Effector memory CD4-positive, alpha-beta T cell (primary cell): ENCODE data around the gene ZC3H7B.

Experiments used
- DNase-seq, 3 donors: peaks; one replicate each; pipeline ENCODE4 v3.0.0-alpha.2; 2020
- H3K27ac ChIP-seq: 2 replicates; pipeline ENCODE4 v1.7.0; 2013; ENCODE audit warnings: mild to moderate bottlenecking, low read length, moderate library complexity; ENCODE audit not compliant: insufficient read depth, poor library complexity, severe bottlenecking
- H3K27me3 ChIP-seq: replicated peaks from 2 replicates; pipeline ENCODE4 v1.7.0; 2013; ENCODE audit warnings: mild to moderate bottlenecking, low read length; ENCODE audit not compliant: insufficient read depth, control insufficient read depth, poor library complexity, severe bottlenecking
- H3K36me3 ChIP-seq: 2 replicates; pipeline ENCODE4 v1.7.0; 2013; ENCODE audit warnings: mild to moderate bottlenecking, low read length, moderate library complexity; ENCODE audit not compliant: control insufficient read depth, insufficient read depth
- H3K4me1 ChIP-seq: 2 replicates; pipeline ENCODE4 v1.7.0; 2013; ENCODE audit warnings: low read length, mild to moderate bottlenecking; ENCODE audit not compliant: control insufficient read depth, insufficient read depth, poor library complexity, severe bottlenecking
- H3K4me3 ChIP-seq: 2 replicates; pipeline ENCODE4 v1.7.0; 2013; ENCODE audit warnings: low read length, low read depth, mild to moderate bottlenecking; ENCODE audit not compliant: insufficient read depth, poor library complexity, severe bottlenecking
- H3K9me3 ChIP-seq: 2 replicates; pipeline ENCODE4 v1.7.0; 2013; ENCODE audit warnings: mild to moderate bottlenecking, low read length, moderate library complexity; ENCODE audit not compliant: control insufficient read depth

ZC3H7B gene

DNA sequence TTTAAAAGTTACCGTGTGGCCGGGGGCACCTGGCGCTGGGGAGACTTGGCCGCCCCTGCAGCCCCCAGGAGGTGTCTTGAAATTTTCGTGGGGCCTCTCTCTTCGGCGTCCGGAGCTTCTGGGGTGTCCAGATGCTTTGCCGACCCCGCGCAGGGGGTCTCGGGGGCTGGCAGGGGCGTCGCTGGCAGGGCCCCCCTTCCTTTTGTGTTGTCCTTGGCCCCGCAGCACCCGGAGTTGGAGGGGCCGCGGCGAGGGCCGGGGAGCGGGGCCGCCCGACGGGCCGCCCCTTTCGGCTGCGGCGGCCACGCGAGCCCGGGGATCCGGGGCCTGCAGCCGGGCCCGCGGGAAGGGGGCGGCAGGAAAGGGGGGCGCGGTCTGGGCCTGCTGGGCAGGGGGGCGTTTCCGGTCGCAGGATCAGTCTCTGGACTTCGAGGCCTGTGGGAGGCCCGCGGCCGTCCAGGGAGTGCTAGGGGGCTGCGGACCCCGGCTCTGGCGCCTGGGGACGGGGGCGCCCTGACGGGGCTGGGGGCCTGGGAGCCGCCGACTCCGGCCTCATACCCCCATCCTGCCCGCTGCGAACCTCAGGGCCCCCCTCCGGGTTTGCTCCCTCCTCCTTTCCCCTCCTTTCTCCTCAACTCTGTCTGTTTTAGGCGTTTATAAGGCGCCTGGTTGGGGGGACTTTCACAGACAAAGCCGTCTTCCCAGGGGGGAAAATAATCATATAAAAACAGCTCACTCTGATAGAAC, 869 bp downstream of the ZC3H7B start:
- Histone ChIP-seq H3K27ac (peak overlapping the region; percentile 88), H3K36me3 (peaks cover under 1% of the 10 kb centered on the region), H3K4me3 (peak overlapping the region; percentile 95), H3K9me3 (no peaks in the 10 kb centered on the region), H3K27me3 (no peaks in the 10 kb centered on the region), H3K4me1 (peaks cover 16% of the 10 kb centered on the region)
- DNase-seq = no peak

DNA sequence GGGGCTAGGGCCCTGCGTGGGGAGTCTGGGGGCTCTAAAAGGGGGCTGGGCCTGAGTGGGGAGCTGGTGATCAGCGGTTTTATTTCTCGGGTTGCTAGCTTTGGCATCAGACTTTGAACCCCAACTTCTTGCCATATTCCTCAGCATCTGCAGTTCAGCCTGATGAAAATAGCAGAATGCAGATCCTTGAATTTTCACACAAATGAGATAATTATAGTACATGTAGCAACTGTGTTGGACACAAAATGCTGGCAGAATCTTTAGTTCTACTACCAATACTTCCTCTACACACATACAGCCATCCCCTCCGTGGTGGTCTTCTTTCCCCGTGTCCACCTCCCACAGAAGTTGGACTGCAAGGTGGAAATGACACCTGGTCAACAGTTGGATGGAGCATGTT, 1.5 kb downstream of the ZC3H7B start:
- Histone ChIP-seq H3K36me3 (peaks cover 3% of the 10 kb centered on the region), H3K4me1 (peaks cover 16% of the 10 kb centered on the region), H3K27me3 (no peaks in the 10 kb centered on the region), H3K9me3 (no peaks in the 10 kb centered on the region), H3K27ac (peak overlapping the region; percentile 88), H3K4me3 (peak overlapping the region; percentile 95)
- no peak for DNase-seq

DNA sequence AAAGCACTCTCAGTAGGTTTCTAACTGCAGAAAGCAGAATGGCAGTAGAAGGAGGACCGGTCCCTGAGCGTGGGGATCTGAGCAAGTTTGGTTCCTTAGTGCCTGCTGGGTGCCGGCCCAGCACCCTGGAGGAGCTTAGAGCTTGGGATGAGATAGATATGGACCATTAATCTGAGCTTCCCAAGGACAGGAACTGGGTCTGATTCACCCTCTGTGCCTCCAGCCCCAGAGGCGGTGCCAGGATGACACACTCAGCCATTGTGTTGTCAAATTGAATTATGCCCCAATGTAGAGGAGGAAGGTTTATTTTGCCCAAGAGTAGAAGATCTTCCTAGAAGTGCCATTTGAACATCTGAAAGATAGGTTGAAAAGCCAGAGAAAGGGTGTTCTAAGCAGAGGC, 4.3 kb downstream of the ZC3H7B start:
- Histone ChIP-seq H3K27me3 (no peaks in the 10 kb centered on the region), H3K36me3 (peaks cover 3% of the 10 kb centered on the region), H3K4me1 (peaks cover 15% of the 10 kb centered on the region), H3K4me3 (no peak overlapping the region), H3K9me3 (no peaks in the 10 kb centered on the region), H3K27ac (no peak overlapping the region)
- DNase-seq = no peak

DNA sequence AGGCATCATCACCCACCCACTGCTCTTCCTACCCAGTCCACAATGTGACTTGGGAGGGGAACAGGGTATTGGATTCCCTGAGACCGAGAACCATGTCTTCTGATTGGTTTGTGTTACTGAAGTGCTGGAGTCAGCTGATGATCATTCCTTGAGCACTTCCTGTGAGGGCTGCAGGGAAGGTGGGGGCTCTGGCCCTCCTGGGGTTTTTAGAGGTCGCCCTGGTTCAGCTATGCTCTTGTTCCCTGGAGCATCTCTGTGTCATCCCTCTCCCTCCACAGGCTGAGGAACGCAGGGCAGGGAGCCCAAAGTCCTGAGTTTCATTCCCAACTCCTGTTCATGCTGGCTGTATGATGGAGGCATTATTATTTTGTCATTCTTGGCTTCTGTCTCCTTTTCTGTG, 6.7 kb downstream of the ZC3H7B start:
- no peak for DNase-seq
- Histone ChIP-seq H3K36me3 (peaks cover 3% of the 10 kb centered on the region), H3K9me3 (no peaks in the 10 kb centered on the region), H3K27ac (no peak overlapping the region), H3K27me3 (no peaks in the 10 kb centered on the region), H3K4me1 (peaks cover 4% of the 10 kb centered on the region), H3K4me3 (no peak overlapping the region)

DNA sequence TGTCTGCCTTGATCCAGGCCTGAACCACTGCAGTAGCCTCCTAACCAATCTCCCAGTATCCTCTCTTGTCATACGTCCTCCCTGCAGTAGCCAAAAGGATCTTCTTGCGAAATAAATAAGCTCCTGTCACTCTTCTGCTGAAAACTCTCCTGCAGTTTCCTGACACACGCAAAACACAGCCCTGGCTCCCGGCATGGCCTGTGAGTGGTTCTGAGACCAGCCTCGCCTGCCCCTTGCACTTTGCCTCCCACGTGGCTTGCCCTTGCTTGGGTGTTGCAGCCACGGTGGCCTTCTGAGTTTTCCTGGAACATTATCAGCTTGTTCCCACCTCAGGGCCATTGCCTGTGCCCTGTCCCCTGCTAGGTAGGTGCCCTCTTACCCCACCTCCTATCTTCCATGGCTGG, 7.2 kb downstream of the ZC3H7B start:
- Histone ChIP-seq H3K27me3 (no peaks in the 10 kb centered on the region), H3K36me3 (peaks cover 3% of the 10 kb centered on the region), H3K27ac (no peak overlapping the region), H3K4me3 (no peak overlapping the region), H3K4me1 (no peaks in the 10 kb centered on the region), H3K9me3 (no peaks in the 10 kb centered on the region)
- no peak for DNase-seq

DNA sequence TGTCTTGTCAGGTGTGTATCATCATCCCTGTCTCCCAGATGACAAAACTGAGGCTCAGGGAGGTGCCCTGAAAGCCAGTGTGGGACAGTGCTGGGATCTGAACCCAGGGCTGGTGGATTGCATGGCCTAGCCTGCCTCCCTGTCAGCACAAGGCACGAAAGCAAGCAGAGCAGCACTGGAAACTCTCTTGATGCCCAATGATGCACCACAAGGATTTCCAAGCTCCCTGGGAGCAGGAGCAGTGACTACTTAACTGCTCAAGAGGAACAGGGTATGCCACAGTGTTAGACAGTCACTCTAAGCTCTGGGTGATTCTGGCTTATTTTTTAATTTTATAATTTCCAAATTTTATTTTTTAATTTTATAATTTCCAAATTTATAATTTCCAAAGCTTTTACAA, 9.0 kb downstream of the ZC3H7B start:
- no peak for DNase-seq
- H3K27ac ChIP-seq = no peak overlapping the region
- H3K4me1 ChIP-seq = no peaks in the 10 kb centered on the region
- no peaks in the 10 kb centered on the region for H3K9me3 ChIP-seq
- no peak overlapping the region for H3K4me3 ChIP-seq
- H3K27me3 ChIP-seq = no peaks in the 10 kb centered on the region
- H3K36me3 ChIP-seq = peaks cover 4% of the 10 kb centered on the region

DNA sequence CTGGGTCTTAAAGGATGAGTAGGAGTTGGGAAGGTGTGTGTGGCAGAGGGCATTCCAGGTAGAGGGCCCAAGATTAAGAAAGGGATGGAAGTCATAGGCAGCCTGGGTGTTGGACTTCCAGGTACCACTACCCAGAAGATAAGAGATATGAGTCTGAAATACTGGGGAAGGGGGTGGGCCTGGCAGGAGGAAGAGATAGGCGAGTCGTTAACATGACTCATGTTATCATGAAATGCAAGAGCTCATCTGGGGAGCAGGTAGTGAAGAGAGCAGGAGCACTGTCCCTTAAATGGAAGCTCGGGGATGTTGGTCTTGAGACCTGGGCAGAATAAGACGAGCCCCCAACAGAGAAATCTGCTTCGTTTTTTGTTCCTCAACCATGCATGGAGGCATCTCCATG, 10.2 kb downstream of the ZC3H7B start:
- no peak overlapping the region for H3K27ac ChIP-seq
- no peak overlapping the region for H3K4me3 ChIP-seq
- H3K27me3 ChIP-seq = no peaks in the 10 kb centered on the region
- peaks cover 6% of the 10 kb centered on the region for H3K36me3 ChIP-seq
- H3K9me3 ChIP-seq = no peaks in the 10 kb centered on the region
- H3K4me1 ChIP-seq = no peaks in the 10 kb centered on the region
- no peak for DNase-seq

DNA sequence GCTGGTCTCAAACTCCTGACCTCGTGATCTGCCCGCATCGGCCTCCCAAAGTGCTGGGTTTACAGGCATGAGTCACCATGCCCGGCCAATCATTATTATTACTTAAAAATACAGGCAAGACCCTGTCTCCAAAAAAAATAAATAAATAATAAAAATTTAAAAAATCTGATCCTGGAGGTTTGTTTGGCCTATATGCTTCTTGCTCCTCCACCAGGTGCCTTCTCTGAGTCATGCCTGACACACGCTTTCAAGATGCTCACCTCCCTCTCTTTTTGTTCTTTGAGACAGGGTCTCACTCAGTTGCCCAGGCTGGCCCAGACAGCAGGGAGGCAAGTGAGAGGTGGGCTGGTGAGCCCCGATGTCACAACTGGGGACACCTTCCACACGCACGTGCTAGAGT, 13.5 kb downstream of the ZC3H7B start:
- H3K36me3 ChIP-seq = peaks cover 3% of the 10 kb centered on the region
- H3K27ac ChIP-seq = no peak overlapping the region
- DNase-seq = no peak
- H3K9me3 ChIP-seq = no peaks in the 10 kb centered on the region
- no peaks in the 10 kb centered on the region for H3K27me3 ChIP-seq
- H3K4me1 ChIP-seq = no peaks in the 10 kb centered on the region
- no peak overlapping the region for H3K4me3 ChIP-seq

DNA sequence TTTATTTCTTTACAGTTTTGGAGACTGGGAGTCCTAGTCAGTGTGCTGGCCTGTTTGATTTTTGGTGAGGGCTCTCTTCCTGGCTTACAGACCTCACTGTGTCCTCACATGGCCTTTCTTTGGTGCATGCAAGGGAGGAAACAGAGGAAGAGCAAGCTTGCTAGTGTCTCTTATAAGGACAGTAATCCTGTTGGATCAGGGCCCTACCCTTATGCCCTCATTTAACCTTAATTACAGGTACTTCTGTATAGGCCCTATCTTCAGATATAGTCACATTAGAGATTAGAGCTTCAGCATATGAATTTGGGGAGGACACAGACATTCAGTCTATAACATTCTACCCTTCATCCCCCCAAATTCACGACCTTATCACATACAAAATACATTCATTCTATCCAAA, 14.3 kb downstream of the ZC3H7B start:
- Histone ChIP-seq H3K27me3 (no peaks in the 10 kb centered on the region), H3K4me1 (no peaks in the 10 kb centered on the region), H3K36me3 (peaks cover 3% of the 10 kb centered on the region), H3K4me3 (no peak overlapping the region), H3K9me3 (no peaks in the 10 kb centered on the region), H3K27ac (no peak overlapping the region)
- DNase-seq = no peak

DNA sequence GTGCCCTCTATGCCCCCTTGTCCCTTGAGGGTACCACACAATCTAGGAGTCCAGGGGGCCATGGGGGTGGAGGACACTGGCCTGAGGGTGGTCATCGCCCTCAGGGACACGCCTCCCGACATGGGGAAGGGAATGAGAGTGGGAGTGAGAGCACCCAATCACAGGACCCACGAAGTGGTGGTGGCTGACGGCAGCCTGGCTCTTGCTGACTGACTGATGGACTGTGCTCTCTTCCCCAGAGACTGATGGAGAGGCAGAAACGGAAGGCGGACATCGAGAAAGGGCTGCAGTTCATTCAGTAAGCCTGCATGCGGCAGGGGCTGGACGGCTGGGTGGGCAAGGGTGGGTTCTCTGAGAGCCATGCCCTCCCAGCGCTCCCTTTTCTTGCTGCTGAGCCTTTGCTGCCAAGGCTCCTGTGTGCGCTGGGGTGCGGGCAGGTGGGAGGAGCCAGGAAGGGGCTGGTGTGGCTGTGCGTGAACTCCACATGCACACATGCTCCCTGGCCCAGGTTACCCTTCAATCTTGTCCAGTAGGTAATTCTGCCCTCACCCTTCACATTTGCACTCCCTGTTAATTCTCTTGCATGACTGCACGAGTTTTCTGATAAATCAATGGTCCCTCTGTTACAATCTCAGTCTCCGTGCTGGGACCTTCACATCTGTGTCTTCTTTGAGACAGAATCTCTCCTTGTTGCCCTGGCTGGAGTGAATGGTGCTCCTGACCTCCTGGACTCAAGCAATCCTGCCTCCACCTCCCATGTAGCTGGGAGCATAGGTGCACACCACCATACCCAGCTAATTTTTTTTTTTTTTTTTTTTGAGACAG, 19.3 kb downstream of the ZC3H7B start:
- peaks cover 25% of the 10 kb centered on the region for H3K36me3 ChIP-seq
- H3K27ac ChIP-seq = no peak overlapping the region

More for the DNA sequence above, 19.3 kb downstream of the ZC3H7B start:
- DNase-seq = no peak
- no peaks in the 10 kb centered on the region for H3K27me3 ChIP-seq
- no peaks in the 10 kb centered on the region for H3K9me3 ChIP-seq
- H3K4me1 ChIP-seq = no peaks in the 10 kb centered on the region
- H3K4me3 ChIP-seq = no peak overlapping the region
